Endothelial cell of umbilical vein (primary cell): ENCODE measurements around the gene CTF1. TPM values are rescaled to one million over a fixed set of nuclear protein-coding genes. Genes with fewer than 3 reads are reported as not detected.

Experiments
- BruUV-seq: library from RNA; stranded (reverse); fragments of 400-500 nt; replicated peaks from 2 replicates; lab custom pipeline; 2021; lab: Mats Ljungman, UMichigan
- CTCF ChIA-PET: fragments of 300-600, 350-600 bp; sonication (Branson Sonifier 250); formaldehyde crosslinking; loops from one replicate; lab custom pipeline; 2021; ENCODE audit warnings: antibody characterized with exemption, inconsistent platforms; lab: Charles Lee
- POLR2A ChIA-PET: fragments of 300-600, 350-600 bp; sonication (Branson Sonifier 250); formaldehyde crosslinking; loops from one replicate; lab custom pipeline; 2021; ENCODE audit warnings: antibody characterized with exemption, inconsistent platforms; lab: Charles Lee
- DNase-seq: peaks from one replicate; pipeline ENCODE4 v3.0.0-alpha.2; 2011; ENCODE audit warnings: low read depth, low spot score
- FAIRE-seq: peaks from 2 replicates; lab custom pipeline; 2011; peaks lifted over from hg19 to GRCh38; lab: Jason Lieb, UNC
- H2AFZ ChIP-seq: 2 replicates; pipeline ENCODE4 v1.6.0; 2012; ENCODE audit warnings: low read depth, low read length, control low read depth, inconsistent platforms
- H3K27ac ChIP-seq: 2 replicates; pipeline ENCODE4 v1.5.1; 2011; ENCODE audit warnings: low read depth, mild to moderate bottlenecking, control low read depth, low read length, moderate library complexity; ENCODE audit not compliant: insufficient read depth
- H3K27me3 ChIP-seq, 2 experiments: 2 replicates each; pipeline versions ENCODE4 v1.6.0 to v1.6.1; 2011; ENCODE audit warnings: low read length in 2 of 2, mixed read lengths in 1 of 2; ENCODE audit not compliant: control insufficient read depth in 2 of 2, insufficient read depth in 2 of 2
- H3K36me3 ChIP-seq, 2 experiments: 2 replicates in 1 of 2; 3 replicates in 1 of 2; pipeline ENCODE4 v1.5.1; 2011; ENCODE audit warnings: low read length in 2 of 2, mild to moderate bottlenecking in 1 of 2, moderate library complexity in 1 of 2; ENCODE audit not compliant: control insufficient read depth in 2 of 2, insufficient read depth in 2 of 2; ENCODE audit errors: extremely low read depth in 1 of 2
- H3K4me1 ChIP-seq: 3 replicates; pipeline ENCODE4 v1.5.1; 2011; ENCODE audit warnings: mild to moderate bottlenecking, low read length; ENCODE audit not compliant: control insufficient read depth, insufficient read depth; ENCODE audit errors: extremely low read depth
- H3K4me2 ChIP-seq: 2 replicates; pipeline ENCODE4 v1.6.1; 2011; ENCODE audit warnings: low read length, control low read depth, mixed read lengths; ENCODE audit not compliant: insufficient read depth
- H3K4me3 ChIP-seq, 3 experiments: fragments of 200-600 bp in 1 of 3; sonication (generic), shearing (Covaris generic) in 1 of 3; replicated peaks in 1 of 3; 2 replicates each; pipeline ENCODE4 v1.5.1; 2011 to 2016; ENCODE audit warnings: control low read depth in 3 of 3, low read length in 3 of 3, mild to moderate bottlenecking in 2 of 3, inconsistent platforms in 1 of 3, low read depth in 1 of 3, moderate library complexity in 1 of 3; ENCODE audit not compliant: insufficient read depth in 1 of 3
- H3K79me2 ChIP-seq: 2 replicates; pipeline ENCODE4 v1.6.0; 2012; ENCODE audit warnings: low read length, inconsistent platforms; ENCODE audit not compliant: control insufficient read depth, insufficient read depth
- H3K9ac ChIP-seq: replicated peaks from 2 replicates; pipeline ENCODE3; 2011; ENCODE audit warnings: low read length, control low read depth; ENCODE audit not compliant: insufficient read depth; ENCODE audit errors: extremely low read depth
- H3K9me1 ChIP-seq: replicated peaks from 3 replicates; pipeline ENCODE4 v1.6.0; 2011; ENCODE audit warnings: mild to moderate bottlenecking, low read length; ENCODE audit not compliant: control insufficient read depth, insufficient read depth; ENCODE audit errors: extremely low read depth
- H3K9me3 ChIP-seq: replicated peaks from 2 replicates; pipeline ENCODE4 v1.5.1; 2012; ENCODE audit warnings: low read length, inconsistent platforms; ENCODE audit not compliant: control insufficient read depth, insufficient read depth
- H4K20me1 ChIP-seq: replicated peaks from 2 replicates; pipeline ENCODE3; 2011; ENCODE audit warnings: mild to moderate bottlenecking, low read length; ENCODE audit not compliant: control insufficient read depth, insufficient read depth; ENCODE audit errors: extremely low read depth
- EZH2 ChIP-seq: IDR thresholded peaks from 2 replicates; pipeline ENCODE4 v1.6.1; 2012; ENCODE audit warnings: borderline replicate concordance, low read depth, mild to moderate bottlenecking, moderate library complexity, low read length, inconsistent platforms; ENCODE audit not compliant: severe bottlenecking
- JUN ChIP-seq: IDR thresholded peaks from 2 replicates; pipeline ENCODE4 v1.6.1; 2011; ENCODE audit warnings: borderline replicate concordance, low read depth; ENCODE audit not compliant: insufficient read length, insufficient read depth
- MYC ChIP-seq: IDR thresholded peaks from one replicate; pipeline ENCODE4 v1.6.1; 2011; ENCODE audit warnings: mild to moderate bottlenecking, low read depth, low read length
- POLR2AphosphoS5 ChIP-seq: IDR thresholded peaks from 2 replicates; pipeline ENCODE4 v1.6.1; 2012; ENCODE audit warnings: low read depth, mild to moderate bottlenecking, control low read depth, low read length, moderate library complexity; ENCODE audit not compliant: insufficient read depth
- dilution Hi-C: fragments of 300-500 bp; cut with MboI; formaldehyde crosslinking; loops from one replicate; pipeline ENCODE4 v1.15.0; 2019; ENCODE audit warnings: low sequenced_read_pairs; ENCODE audit not compliant: extremely low pct_ligation_motif_present
- intact Hi-C: fragments of 100-400 bp; cut with micrococcal nuclease; formaldehyde crosslinking; loops from one replicate; pipeline ENCODE4 v1.10.0; 2022
- polyA plus RNA-seq, 4 experiments: library from polyadenylated mRNA; depleted of rRNA in 3 of 4; stranded (reverse) in 3 of 4; unstranded in 1 of 4; fragments of >200 nt; gene quantifications; 2 replicates each; pipeline versions ENCODE4 v1.2.1 to v1.2.3, GENCODE V29; 2011 to 2012; ENCODE audit warnings: missing spikeins in 1 of 4
- total RNA-seq: library from RNA; stranded (reverse); gene quantifications from 2 replicates; pipeline ENCODE4 v1.2.3, GENCODE V29; 2021
- TF ChIP-seq, protein P1 (sequence below), 2 donors: IDR thresholded peaks; 1 replicate in 1 of 2; 2 replicates in 1 of 2; pipeline ENCODE4 v1.5.1; 2011; ENCODE audit warnings: low read length in 2 of 2, mild to moderate bottlenecking in 2 of 2, moderate library complexity in 2 of 2, control low read depth in 1 of 2, inconsistent platforms in 1 of 2, low read depth in 1 of 2; ENCODE audit not compliant: insufficient read depth in 1 of 2; ENCODE audit errors: extremely low read depth in 1 of 2

The CTF1 gene
- total and polyA plus RNA-seq, 2 donors (not counting 3 experiments of a cell fraction or from before 2014, with no cell fraction given) = 1.5 to 4.7 TPM

DNA sequence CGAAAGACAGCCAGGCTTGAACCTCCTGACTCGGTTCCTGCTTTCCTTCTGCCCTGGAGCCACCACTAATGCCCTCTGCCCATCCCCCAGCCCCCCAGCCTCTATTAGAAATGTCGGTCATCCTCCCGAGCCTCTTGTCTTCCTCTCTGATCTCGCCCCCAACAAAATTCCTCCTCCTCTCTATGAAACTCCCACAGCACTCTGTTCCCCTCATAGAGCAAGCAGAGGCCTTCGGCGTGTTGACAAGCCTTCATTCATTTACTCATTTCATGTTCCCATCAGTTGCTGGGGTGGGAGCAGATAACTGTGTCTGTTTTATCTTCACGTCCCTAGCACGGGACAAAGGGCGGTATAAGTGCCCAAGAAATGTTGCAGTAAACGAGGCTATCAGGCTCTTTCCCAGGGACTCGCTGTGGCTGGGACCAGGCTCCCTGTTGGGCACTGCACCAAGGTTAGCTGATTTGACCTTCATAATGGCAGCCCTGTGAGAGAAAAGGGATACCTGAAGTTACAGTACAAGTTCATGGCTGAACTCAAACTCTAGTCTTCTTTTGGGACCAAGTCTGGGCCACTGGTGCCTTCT, 34.7 kb downstream of the CTF1 start:
- FAIRE-seq (no peak), DNase-seq (no peak)
- Histone ChIP-seq H3K4me2 (no peak overlapping the region), H3K9me3 (no peaks in the 10 kb centered on the region), H4K20me1 (no peaks in the 10 kb centered on the region), H3K36me3 (peaks cover 6 to 40% of the 10 kb centered on the region in 2 experiments), H3K27me3 (no peaks in the 10 kb centered on the region), H3K79me2 (no peaks in the 10 kb centered on the region), H3K4me1 (no peaks in the 10 kb centered on the region), H2AFZ (no peak overlapping the region), H3K9ac (no peak overlapping the region), H3K27ac (no peak overlapping the region), H3K9me1 (no peaks in the 10 kb centered on the region), H3K4me3 (no peak overlapping the region)
- ChIA-PET POLR2A (no interaction called here), CTCF (interaction anchor here (1.4 kb wide), 1 partner anchor 87 kb away, joined by 3 read pairs; no protein-coding TSS in a partner anchor)
- intact Hi-C loops = no loop called here
- BruUV-seq = no TSS peak
- dilution Hi-C loops = no loop called here
- TF ChIP-seq JUN (no peak), POLR2AphosphoS5 (no peak), MYC (no peak), EZH2 (no peak)
- TF ChIP-seq, protein P1, sequence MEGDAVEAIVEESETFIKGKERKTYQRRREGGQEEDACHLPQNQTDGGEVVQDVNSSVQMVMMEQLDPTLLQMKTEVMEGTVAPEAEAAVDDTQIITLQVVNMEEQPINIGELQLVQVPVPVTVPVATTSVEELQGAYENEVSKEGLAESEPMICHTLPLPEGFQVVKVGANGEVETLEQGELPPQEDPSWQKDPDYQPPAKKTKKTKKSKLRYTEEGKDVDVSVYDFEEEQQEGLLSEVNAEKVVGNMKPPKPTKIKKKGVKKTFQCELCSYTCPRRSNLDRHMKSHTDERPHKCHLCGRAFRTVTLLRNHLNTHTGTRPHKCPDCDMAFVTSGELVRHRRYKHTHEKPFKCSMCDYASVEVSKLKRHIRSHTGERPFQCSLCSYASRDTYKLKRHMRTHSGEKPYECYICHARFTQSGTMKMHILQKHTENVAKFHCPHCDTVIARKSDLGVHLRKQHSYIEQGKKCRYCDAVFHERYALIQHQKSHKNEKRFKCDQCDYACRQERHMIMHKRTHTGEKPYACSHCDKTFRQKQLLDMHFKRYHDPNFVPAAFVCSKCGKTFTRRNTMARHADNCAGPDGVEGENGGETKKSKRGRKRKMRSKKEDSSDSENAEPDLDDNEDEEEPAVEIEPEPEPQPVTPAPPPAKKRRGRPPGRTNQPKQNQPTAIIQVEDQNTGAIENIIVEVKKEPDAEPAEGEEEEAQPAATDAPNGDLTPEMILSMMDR (IDR thresholded peaks at IDR 0.05; ENCODE audit: extremely low read depth in 1 of 2, insufficient read depth in 1 of 2, low read depth in 1 of 2, low read length in 2 of 2) = no peak
